CD4-positive, alpha-beta T cell treated with Interleukin-15 for 1 hour (primary cell): ENCODE results near the gene SPINK9.
"Not testable (repeated sequence)": the region's sequence is repeated elsewhere in the genome, so short reads cannot be mapped to it uniquely, and the experiment has no call there.

Experiments used
- DNase-seq: peaks from one replicate; pipeline ENCODE4 v3.0.0-alpha.2; 2020

Gene SPINK9

GRCh38 chr5:148335259-148335658, at the start of gene SPINK9:
Gene SPINK9, plus strand, starts transcription at chr5:148335559. Its CDS starts 55 bp downstream, at chr5:148335614.
- DNase-seq, result no peak

GRCh38 chr5:148290271-148291195, 44.8 kb upstream of the SPINK9 start:
- DNase-seq, result no peak

GRCh38 chr5:148297731-148298130, 37.6 kb upstream of the SPINK9 start:
- DNase-seq, result no peak

- DNase-seq, result no peak
Measured at GRCh38 chr5:148306446-148306845, 28.9 kb upstream of the SPINK9 start.

GRCh38 chr5:148309019-148309418, 26.3 kb upstream of the SPINK9 start:
- no peak for DNase-seq

GRCh38 chr5:148309746-148310145, 25.6 kb upstream of the SPINK9 start:
- DNase-seq, result no peak

GRCh38 chr5:148311484-148311883, 23.9 kb upstream of the SPINK9 start:
- no peak for DNase-seq

GRCh38 chr5:148312153-148312552, 23.2 kb upstream of the SPINK9 start, which contains the start of gene SPINK7:
Gene SPINK7, plus strand, starts transcription at chr5:148312423. Its CDS starts 61 bp downstream, at chr5:148312484.
- DNase-seq, result no peak

GRCh38 chr5:148314187-148314586, 21.2 kb upstream of the SPINK9 start:
- DNase-seq, result no peak

GRCh38 chr5:148314731-148315130, 20.6 kb upstream of the SPINK9 start:
- no peak for DNase-seq

- not testable (repeated sequence) for DNase-seq
Measured at GRCh38 chr5:148320011-148320963, 15.1 kb upstream of the SPINK9 start.

GRCh38 chr5:148333262-148333849, 2.0 kb upstream of the SPINK9 start:
- no peak for DNase-seq

- no peak for DNase-seq
Measured at GRCh38 chr5:148336704-148337435, 1.5 kb downstream of the SPINK9 start.

- no peak for DNase-seq
Measured at GRCh38 chr5:148342371-148343045, 7.1 kb downstream of the SPINK9 start.

- DNase-seq, result no peak
Measured at GRCh38 chr5:148343046-148343407, 7.7 kb downstream of the SPINK9 start.

- DNase-seq, result no peak
Measured at GRCh38 chr5:148343603-148344487, 8.5 kb downstream of the SPINK9 start.

GRCh38 chr5:148347706-148348105, 12.3 kb downstream of the SPINK9 start:
- no peak for DNase-seq

GRCh38 chr5:148352696-148353095, 17.3 kb downstream of the SPINK9 start:
- no peak for DNase-seq

GRCh38 chr5:148353634-148354033, 18.3 kb downstream of the SPINK9 start:
- no peak for DNase-seq

- no peak for DNase-seq
Measured at GRCh38 chr5:148364343-148364742, 29.0 kb downstream of the SPINK9 start.

- DNase-seq, result no peak
Measured at GRCh38 chr5:148368299-148368698, 32.9 kb downstream of the SPINK9 start.
